Uterus (tissue), 4 donors: ENCODE measurements around the gene ESRRG. TPM values are rescaled to one million over a fixed set of nuclear protein-coding genes. Genes with fewer than 3 reads are reported as not detected.

ENCODE experiments used
- DNase-seq, 2 donors: peaks; one replicate each; pipeline ENCODE4 v3.0.0-alpha.2; 2019 to 2020
- H3K27ac ChIP-seq, 2 donors: fragments of 200-600 bp; sonication (generic); 1 replicate in 1 of 2; 2 replicates in 1 of 2; pipeline ENCODE4 v1.5.1; 2016 to 2018
- H3K27me3 ChIP-seq, 2 donors: fragments of 200-600 bp; sonication (generic); one replicate each; pipeline ENCODE4 v1.5.1; 2018 to 2019; ENCODE audit warnings: control low read depth in 1 of 2
- H3K36me3 ChIP-seq, 2 donors: fragments of 200-600 bp; sonication (generic); one replicate each; pipeline ENCODE4 v1.5.1; 2019; ENCODE audit warnings: control low read depth in 1 of 2
- H3K4me1 ChIP-seq, 2 donors: fragments of 200-600 bp; sonication (generic); one replicate each; pipeline ENCODE4 v1.5.1; 2018 to 2019; ENCODE audit warnings: control low read depth in 1 of 2
- H3K4me3 ChIP-seq, 2 donors: fragments of 200-600 bp; sonication (generic); 1 replicate in 1 of 2; 2 replicates in 1 of 2; pipeline ENCODE4 v1.5.1; 2018 to 2019; ENCODE audit warnings: mild to moderate bottlenecking in 1 of 2
- H3K9me3 ChIP-seq, 2 donors: fragments of 200-600 bp; sonication (generic); one replicate each; pipeline ENCODE4 v1.5.1; 2019; ENCODE audit warnings: control low read depth in 1 of 2
- POLR2A ChIP-seq, 2 donors: fragments of 450-650 bp; IDR thresholded peaks; one replicate each; pipeline ENCODE4 v1.6.1; 2016; ENCODE audit warnings: antibody characterized with exemption in 2 of 2, mild to moderate bottlenecking in 1 of 2, moderate library complexity in 1 of 2
- intact Hi-C: fragments of 100-400 bp; cut with DNase I; formaldehyde crosslinking; loops from one replicate; pipeline ENCODE4 v1.15.1; 2023; ENCODE audit warnings: low total_unique reads
- total RNA-seq, 4 donors: library from RNA; depleted of rRNA in 3 of 4; stranded (reverse); fragments of >200 nt in 3 of 4; gene quantifications; one replicate each; pipeline versions ENCODE4 v1.1.0 to v1.2.4, GENCODE V29; 2014 to 2023
- TF ChIP-seq, protein P1 (sequence below), 4 experiments: fragments of 200-600 bp in 2 of 4; fragments of 450-650 bp in 2 of 4; sonication (generic) in 2 of 4; IDR thresholded peaks; one replicate each; pipeline ENCODE4 v1.5.1; 2016 to 2019; ENCODE audit warnings: antibody characterized with exemption in 4 of 4, mild to moderate bottlenecking in 2 of 4, moderate library complexity in 1 of 4
- donor health status: DM: yes; HTN: yes; CAD: no.

ESRRG gene
- total RNA-seq, 4 donors from 2014 or later, result 0.21 to 14.6 (median 0.29) TPM; not detected in 1

DNA sequence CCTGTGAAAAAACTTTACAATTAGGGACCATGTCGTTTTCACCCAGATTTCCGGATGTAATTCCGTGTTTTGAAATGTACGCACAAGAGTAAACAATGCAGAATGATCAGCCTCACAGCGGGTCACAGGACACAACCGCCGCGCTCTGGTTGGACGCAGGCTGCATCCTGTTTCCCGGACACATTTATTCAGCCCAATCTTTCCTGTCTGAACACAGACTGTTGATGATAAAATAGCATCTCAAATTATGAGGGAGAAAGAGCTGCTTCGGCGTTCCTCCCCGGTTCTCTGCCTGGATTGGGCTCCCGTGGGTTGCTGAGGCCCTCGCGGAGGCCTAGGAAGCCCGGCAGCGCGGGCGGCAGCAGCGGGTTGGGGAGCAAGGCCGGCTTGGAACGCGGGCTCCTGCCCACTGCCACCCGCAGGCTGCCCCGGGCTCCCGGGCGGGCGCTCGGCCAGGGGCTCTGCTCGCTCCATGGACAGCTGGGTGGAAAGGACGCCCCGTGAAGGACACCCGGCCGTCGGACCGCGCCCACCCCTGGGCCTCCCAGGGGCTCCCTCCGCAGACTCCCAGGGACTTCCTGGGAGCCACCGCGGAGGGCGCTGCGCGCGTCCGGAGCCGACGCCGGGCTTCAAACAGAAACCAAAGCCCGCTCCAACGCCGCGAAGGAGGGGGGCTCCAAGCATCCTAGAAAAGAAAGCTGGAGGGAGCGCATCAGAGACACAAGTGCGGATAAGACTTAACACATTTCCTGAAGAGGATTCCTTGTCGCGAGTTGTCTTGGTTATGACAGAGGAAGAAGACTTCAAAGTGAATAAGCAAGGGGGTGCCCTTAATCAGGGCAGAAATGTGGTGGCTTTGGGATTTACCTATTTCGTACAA is 122.3 kb downstream of the ESRRG start:
- H3K27ac ChIP-seq, result peak overlapping the region; percentile 86 to 91
- intact Hi-C loops, result no loop called here
- H3K36me3 ChIP-seq, result no peaks in the 10 kb centered on the region
- H3K9me3 ChIP-seq, result no peaks in the 10 kb centered on the region
- no peaks in the 10 kb centered on the region for H3K4me1 ChIP-seq
- TF ChIP-seq POLR2A (IDR thresholded peaks at IDR 0.05), result peak in 1 of 2 donors; percentile 25
- TF ChIP-seq, protein P1, sequence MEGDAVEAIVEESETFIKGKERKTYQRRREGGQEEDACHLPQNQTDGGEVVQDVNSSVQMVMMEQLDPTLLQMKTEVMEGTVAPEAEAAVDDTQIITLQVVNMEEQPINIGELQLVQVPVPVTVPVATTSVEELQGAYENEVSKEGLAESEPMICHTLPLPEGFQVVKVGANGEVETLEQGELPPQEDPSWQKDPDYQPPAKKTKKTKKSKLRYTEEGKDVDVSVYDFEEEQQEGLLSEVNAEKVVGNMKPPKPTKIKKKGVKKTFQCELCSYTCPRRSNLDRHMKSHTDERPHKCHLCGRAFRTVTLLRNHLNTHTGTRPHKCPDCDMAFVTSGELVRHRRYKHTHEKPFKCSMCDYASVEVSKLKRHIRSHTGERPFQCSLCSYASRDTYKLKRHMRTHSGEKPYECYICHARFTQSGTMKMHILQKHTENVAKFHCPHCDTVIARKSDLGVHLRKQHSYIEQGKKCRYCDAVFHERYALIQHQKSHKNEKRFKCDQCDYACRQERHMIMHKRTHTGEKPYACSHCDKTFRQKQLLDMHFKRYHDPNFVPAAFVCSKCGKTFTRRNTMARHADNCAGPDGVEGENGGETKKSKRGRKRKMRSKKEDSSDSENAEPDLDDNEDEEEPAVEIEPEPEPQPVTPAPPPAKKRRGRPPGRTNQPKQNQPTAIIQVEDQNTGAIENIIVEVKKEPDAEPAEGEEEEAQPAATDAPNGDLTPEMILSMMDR (IDR thresholded peaks at IDR 0.05), result peak in 2 of 4 experiments; percentile 18 to 42
- peak overlapping the region; percentile 47 to 56 for H3K4me3 ChIP-seq
- H3K27me3 ChIP-seq, result no peaks in the 10 kb centered on the region
- peak; percentile 46 to 71 for DNase-seq

DNA sequence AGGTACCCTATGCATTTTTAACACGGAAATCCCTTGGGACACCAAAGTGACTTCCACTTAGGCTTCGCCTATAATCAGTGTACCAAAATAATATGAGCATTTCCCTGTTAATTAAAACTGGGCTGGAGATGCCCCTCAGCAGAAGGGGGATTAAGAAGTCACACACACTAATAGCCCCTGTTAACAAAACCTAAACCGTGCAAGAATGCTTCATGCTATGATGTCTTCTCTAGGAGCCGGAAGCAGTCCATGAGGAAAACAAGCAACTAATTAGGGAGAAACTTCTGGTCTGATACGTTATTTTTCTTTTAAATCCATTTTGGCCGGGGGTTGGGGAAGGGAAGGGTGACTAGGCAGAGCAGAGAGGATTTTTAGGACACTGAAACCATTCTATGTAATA is 123.4 kb downstream of the ESRRG start:
- Histone ChIP-seq H3K27ac (no peak overlapping the region), H3K9me3 (no peaks in the 10 kb centered on the region), H3K27me3 (no peaks in the 10 kb centered on the region), H3K4me3 (no peak overlapping the region), H3K36me3 (no peaks in the 10 kb centered on the region), H3K4me1 (no peaks in the 10 kb centered on the region)
- intact Hi-C loops, result no loop called here
- TF ChIP-seq, protein P1 (IDR thresholded peaks at IDR 0.05), result no peak
- no peak for TF ChIP-seq POLR2A (IDR thresholded peaks at IDR 0.05)
- no peak for DNase-seq

DNA sequence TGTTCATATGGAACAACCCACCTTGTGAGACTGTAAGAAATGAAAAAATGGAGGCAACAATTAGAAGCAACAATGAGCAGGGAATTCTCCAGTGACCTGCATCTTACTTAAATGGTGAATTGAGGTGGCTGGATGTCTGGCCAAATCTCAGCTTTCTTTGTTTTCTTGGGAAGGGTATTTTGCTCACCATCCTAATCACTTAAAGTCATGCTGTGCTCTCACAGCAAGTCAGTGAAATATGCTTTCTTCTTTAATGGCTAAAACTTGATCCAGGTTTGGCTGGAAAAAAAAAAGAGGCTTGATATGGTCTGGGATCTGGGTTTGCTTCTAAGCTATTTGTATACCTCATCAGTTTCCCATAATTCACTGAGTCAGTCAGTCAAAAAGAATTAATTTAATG is 124.8 kb downstream of the ESRRG start:
- no peak overlapping the region for H3K27ac ChIP-seq
- TF ChIP-seq POLR2A (IDR thresholded peaks at IDR 0.05), result no peak
- TF ChIP-seq, protein P1 (IDR thresholded peaks at IDR 0.05), result no peak
- no peaks in the 10 kb centered on the region for H3K27me3 ChIP-seq
- no peaks in the 10 kb centered on the region for H3K9me3 ChIP-seq
- DNase-seq, result no peak
- intact Hi-C loops, result no loop called here
- no peaks in the 10 kb centered on the region for H3K36me3 ChIP-seq
- no peaks in the 10 kb centered on the region for H3K4me1 ChIP-seq
- H3K4me3 ChIP-seq, result no peak overlapping the region

DNA sequence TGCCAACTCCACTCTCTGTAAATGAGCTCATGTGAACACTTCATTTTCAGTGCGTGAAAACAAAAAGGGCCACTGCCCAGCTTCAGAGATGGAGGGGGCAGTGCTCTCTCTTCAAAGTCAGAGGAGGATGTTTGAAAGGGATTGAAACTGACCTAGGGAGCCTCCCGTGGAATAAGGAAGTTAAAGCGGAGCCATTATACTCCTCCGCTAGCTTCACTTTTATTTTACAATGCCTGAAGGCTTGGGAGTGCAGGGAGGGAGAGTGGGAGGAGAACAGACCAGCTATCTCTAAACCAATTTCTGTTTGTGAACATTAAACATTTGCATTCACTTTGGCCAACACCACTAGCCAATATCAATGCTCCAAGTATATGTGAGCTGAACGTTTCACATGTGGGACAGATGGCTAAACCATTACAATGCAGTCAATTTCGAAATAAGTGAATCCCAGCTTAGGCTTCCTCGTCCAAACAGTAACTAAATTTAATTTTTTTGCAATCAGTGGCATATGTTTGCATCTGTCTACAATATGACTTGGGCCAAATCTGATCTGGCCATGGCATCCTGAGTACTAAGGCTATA is 126.9 kb downstream of the ESRRG start:
- Histone ChIP-seq H3K4me1 (no peaks in the 10 kb centered on the region), H3K36me3 (no peaks in the 10 kb centered on the region), H3K27me3 (no peaks in the 10 kb centered on the region), H3K9me3 (no peaks in the 10 kb centered on the region), H3K27ac (no peak overlapping the region), H3K4me3 (no peak overlapping the region)
- no peak for DNase-seq
- intact Hi-C loops, result no loop called here
- TF ChIP-seq, protein P1 (IDR thresholded peaks at IDR 0.05), result no peak
- TF ChIP-seq POLR2A (IDR thresholded peaks at IDR 0.05), result no peak

DNA sequence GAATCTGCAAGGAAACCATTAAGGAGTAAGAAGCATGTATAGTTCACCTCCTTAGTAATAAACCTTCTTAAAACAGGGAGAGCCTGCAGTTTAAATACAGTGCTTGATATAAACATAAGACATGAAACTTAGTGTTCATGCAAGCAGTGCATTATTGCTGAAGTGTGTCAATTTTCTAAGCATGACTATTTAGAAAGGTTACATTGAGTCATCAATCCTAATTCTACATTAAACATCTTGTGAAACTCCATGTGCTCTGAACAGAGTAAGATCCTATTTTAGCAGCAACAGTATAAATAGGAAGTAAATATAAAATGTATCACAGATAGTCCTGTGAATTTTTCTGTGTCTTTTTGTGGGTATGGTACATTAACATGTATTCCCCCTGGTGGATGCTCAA is 135.5 kb downstream of the ESRRG start:
- intact Hi-C loops, result no loop called here
- no peak for TF ChIP-seq POLR2A (IDR thresholded peaks at IDR 0.05)
- TF ChIP-seq, protein P1 (IDR thresholded peaks at IDR 0.05), result no peak
- no peak overlapping the region for H3K27ac ChIP-seq
- no peak for DNase-seq
- H3K27me3 ChIP-seq, result no peaks in the 10 kb centered on the region
- H3K4me1 ChIP-seq, result no peaks in the 10 kb centered on the region
- H3K36me3 ChIP-seq, result no peaks in the 10 kb centered on the region
- no peak overlapping the region for H3K4me3 ChIP-seq
- H3K9me3 ChIP-seq, result no peaks in the 10 kb centered on the region
